ENCODE measurements around the gene TMBIM4.
"Not testable (repeated sequence)": the region's sequence is repeated elsewhere in the genome, so short reads cannot be mapped to it uniquely, and the experiment has no call there.

The TMBIM4 gene

DNA sequence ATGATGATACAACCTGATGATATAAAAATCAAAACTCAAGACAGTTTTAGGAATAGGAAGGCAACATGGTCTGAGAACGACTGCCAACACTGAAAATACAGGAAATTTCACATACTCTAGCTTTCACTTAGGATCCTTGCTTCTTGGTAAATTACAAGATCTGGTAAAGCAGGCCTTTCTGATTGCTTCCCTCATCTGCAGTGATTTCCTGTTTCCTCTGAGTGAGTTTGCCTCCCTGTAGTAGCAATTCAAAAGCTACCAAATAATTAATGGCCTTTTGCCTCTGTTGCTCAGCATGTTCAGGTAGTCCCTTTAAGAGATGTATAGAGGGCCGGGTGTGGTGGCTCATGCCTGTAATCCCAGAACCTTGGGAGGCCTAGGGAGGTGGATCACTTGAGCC is 17.2 kb upstream of the TMBIM4 start:
- DNase-seq (ENCODE audit: low spot score) (no peak), FAIRE-seq (no peak)

DNA sequence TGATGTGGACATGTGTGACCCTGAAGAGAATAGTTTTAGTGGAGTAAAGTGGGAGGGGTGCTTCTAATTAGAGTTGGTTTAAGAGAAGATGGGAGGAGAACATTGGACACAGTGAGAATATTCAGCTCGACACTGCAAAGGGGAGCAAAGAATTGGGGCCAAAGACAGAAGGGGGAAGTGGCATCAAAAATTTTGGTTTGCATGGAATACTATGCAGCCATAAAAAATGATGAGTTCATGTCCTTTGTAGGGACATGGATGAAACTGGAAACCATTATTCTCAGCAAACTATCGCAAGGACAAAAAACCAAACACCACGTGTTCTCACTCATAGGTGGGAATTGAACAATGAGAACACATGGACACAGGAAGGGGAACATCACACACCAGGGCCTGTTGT is 15.0 kb upstream of the TMBIM4 start:
- not testable (repeated sequence) for FAIRE-seq; DNase-seq (ENCODE audit: low spot score)

DNA sequence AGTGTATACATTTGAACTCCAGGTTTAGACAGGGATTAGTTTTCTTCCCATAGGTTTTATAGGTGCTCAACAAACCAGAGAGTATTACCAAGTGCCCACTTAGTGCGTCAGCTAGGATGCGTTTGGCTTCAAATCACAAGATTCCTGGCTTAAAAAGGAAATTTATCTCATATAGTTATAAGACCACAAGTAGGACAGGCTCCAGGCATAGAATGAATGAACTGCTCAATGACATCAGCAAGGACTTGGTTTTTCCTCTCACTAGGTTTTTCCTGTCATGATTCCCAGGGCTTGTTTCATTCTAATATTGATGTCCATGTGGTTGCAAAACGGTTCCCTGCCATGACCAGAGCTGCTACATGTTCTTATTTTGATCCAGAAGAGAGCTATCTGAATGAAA is 13.2 kb upstream of the TMBIM4 start:
- DNase-seq (ENCODE audit: low spot score) (no peak), FAIRE-seq (no peak)

DNA sequence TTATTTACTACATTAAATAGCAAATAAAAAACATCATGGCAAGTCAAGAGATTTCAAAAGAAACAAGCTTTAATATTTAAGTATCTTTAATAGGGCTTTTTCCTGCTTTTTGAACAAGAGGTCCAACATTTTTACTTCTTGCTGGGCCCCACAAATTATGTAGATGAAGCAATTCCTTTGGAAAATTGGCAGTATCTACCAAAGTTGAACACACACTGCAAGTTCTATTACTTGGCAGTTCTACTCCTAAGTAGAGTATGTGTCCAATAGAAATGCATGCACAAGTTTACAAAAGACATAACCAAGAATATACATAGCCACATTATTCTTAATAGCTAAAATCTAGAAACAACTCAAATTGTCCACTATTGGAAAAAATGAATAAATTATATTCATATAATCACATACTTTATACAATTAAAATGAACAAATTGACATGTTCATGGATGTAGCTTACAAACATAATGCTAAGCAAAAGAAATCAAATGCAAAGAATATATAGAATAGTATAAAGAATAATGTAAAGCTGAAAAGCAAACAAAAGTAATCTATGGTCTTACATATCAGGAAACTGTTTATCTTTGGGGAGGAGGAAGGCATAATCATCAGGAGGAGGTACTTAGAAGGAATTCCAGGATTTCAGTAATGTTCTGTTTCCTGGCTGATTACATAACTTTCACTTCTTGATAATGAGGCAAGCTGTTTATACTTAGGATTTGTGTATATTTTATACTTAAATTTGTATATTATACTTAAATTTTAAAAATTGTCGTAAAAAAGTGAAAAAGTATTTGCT is 6.5 kb upstream of the TMBIM4 start:
- FAIRE-seq (no peak), DNase-seq (ENCODE audit: low spot score) (no peak)

DNA sequence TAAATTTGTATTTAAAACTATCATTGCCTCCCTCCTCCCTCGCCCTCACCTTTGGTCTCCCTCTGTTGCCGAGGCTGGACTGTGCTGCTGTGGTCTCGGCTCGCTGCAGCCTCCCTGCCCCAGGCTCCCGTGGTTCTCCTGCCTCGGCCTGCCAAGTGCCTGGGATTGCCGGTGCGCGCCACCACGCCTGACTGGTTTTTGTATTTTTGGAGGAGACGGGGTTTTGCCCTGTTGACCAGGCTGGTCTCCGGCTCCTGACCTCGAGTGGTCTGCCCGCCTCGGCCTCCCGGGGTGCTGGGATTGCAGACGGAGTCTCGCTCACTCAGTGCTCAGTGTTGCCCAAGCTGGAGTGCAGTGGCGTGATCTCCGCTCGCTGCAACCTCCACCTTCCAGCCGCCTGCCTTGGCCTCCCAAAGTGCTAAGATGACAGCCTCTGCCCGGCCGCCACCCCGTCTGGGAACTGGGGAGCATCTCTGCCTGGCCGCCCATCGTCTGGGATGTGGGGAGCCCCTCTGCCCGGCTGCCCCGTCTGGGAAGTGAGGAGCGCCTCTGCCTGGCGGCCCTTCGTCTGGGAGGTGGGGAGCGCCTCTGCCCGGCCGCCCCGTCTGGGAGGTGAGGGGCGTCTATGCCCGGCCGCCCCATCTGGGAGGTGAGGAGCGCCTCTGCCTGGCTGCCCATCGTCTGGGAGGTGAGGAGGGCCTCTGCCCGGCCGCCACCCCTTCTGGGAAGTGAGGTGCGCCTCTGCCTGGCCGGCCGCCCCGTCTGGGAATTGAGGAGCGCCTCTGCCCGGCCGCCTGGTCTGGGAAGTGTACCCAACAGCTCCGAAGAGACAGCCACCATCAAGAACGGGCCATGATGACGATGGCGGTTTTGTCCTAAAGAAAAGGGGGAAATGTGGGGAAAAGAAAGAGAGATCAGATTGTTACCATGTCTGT is 4.9 kb upstream of the TMBIM4 start:
- FAIRE-seq; DNase-seq (ENCODE audit: low spot score): not testable (repeated sequence)

DNA sequence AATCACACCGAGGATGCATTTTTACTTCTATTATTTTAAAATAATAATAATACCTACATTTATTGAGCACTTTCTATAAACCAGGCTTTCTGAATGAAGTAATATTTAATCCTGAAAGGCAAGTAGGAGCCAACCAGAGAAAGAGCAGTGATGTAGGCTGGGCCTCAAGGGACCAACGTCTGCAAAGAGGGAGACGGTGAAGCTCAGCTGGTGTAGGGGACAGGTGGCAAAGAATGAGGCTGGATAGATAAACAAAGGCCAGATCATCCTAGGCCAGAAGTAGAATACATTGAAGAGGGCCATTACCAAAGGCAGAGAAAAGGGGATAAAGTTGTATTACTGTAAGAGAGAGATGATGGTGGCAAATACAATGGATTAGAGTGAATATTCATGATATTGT is 810 bp upstream of the TMBIM4 start:
- DNase-seq (ENCODE audit: low spot score), result no peak
- FAIRE-seq, result no peak

DNA sequence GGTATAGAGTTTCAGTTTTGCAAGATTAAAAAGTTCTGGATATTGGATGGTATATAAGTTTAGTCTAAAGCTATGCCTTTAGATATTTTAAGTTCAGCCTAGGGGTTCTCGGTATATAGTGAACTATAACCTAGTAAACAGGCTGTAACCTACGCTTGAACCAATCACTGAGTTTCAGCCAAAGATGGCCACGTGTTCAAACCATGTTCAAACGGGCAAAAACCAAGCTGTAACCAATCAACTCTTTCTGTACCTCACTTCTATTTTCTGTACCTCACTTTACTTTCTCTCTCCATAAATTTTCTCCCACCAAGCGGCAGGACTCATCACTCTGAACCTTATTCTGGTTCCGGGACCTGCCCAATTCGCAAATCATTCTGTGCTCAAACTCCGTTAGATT is 1.4 kb downstream of the TMBIM4 start:
- no peak for FAIRE-seq

DNA sequence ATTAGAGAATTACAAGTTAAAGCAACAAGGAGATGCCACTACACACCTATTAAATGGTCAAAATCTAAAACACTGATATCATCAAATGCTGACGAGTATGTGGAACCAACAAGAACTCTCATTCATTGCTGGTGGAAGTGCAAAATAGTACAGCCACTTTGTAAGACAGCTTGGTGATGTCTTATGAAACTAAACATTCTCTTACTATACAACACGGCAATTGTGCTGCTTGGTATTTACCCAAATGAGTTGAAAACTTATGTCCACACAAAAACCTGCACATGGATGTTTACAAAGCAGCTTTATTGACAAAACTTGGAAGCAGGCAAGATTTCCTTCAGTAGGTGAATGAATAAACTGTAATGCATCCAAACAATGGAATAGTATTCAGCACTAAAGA is 3.2 kb downstream of the TMBIM4 start:
- FAIRE-seq, result no peak
- no peak for DNase-seq (ENCODE audit: low spot score)

More for the DNA sequence above, 1.4 kb downstream of the TMBIM4 start:
- DNase-seq (ENCODE audit: low spot score), result no peak

DNA sequence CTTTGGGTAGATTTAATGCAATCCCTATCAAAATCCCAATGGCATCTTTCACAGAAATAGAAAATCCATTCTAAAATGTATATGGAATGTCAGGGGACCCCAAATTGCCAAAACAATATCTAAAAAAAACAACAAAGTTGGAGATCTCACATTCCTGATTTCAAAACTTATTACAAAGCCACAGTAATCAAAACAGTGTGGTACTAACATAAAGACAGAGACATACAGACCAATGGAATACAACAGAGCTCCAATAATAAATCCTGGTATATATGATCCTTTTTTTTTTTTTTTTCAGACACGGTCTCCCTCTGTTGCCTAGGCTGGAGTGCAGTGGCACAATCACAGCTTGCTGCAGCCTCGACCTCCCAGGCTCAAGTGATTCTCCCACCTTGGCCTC is 4.7 kb downstream of the TMBIM4 start:
- DNase-seq (ENCODE audit: low spot score) (no peak), FAIRE-seq (no peak)

DNA sequence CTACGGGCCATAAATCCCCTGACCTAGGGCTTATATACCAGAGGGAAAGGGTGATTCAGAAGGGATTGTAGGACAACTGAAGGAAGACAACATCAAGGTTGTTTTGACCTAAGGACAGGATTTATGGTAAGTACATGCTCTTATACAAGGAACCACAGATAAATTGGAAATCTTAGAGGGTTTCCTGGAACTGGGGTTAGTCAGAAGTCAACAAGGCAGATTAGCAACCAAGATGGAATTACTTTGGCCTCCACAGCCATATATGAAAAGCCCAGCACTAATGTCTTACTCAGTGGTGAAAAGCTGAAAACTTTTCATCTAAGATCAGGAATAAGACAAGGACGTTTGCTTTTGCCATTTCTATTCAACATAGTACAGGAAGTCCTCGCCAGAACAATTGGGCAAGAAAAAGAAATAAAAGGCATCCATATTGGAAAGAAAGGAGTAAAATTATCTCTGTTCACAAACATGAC is 5.4 kb downstream of the TMBIM4 start:
- DNase-seq (ENCODE audit: low spot score) (no peak), FAIRE-seq (no peak)

DNA sequence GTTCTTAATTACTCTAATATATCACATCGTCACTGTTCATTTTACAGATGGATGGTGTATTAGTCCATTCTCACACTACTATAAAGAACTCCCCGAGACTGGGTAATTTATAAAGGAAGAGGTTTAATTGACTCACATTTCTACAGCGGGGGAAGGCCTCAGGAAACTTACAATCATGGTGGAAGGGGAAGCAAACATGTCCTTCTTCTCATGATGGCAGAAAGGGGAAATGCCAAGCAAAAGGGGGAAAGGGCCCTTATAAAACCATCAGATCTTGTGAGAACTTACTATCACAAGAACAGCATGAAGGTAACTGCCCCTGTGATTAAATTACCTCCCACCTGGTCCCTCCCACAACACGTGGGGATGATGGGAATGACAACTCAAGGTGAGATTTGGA is 6.5 kb downstream of the TMBIM4 start:
- DNase-seq (ENCODE audit: low spot score) (no peak), FAIRE-seq (no peak)

DNA sequence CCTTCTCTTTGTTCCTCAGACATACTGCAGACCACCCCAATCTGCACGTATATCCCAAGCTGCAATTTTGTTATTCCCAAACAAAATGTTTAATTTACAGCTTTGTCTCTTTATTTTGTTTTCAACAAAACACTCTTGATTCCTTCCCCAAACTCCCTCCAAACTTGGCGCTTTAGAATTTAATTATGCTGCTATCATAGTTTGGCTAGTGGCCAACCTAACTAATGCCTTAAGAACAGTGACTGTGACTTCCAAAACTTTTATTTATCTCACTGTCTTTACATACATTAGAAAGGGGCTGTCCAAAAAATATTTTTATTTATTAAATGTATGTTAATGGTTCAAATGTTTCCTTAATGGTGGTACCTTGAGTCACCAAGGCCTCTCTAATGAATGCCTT is 7.1 kb downstream of the TMBIM4 start:
- no peak for FAIRE-seq
- no peak for DNase-seq (ENCODE audit: low spot score)

DNA sequence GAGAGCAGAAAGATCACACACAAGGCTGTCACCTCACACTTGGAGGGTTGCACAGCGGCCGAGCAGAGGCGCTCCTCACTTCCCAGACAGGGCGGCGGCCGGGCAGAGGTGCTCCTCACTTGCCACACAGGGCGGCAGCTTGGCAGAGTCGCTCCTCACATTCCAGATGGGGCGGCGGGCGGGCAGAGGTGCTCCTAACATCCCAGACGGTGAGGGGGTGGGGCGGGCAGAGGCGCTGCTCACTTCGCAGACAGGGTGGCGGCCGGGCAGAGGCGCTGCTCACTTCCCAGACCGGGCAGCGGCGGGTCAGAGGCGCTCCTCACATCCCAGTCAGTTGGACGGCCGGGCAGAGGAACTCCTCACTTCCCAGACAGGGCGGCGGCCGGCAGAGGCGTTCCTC is 9.1 kb downstream of the TMBIM4 start:
- FAIRE-seq, result no peak

DNA sequence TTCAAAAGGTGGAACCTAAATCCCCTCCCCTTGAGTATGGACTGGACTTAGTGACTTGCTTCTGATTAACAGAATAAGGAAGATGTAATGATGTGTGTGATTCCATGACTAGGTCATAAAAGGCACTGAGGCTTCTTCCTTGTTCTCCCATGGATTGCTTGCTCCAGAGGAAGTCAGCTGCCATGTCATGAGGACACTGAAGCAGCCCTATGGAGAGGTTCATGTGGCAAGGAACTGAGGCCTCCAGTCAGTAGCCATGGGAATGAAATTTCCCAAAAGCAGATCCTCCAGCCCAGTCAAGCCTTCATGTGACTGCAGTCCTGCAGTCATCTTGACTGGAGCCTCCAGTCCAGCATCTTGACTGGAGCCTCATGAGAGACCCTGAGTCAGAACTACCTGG is 10.7 kb downstream of the TMBIM4 start:
- FAIRE-seq (no peak), DNase-seq (ENCODE audit: low spot score) (no peak)

More for the DNA sequence above, 9.1 kb downstream of the TMBIM4 start:
- DNase-seq (ENCODE audit: low spot score), result no peak

DNA sequence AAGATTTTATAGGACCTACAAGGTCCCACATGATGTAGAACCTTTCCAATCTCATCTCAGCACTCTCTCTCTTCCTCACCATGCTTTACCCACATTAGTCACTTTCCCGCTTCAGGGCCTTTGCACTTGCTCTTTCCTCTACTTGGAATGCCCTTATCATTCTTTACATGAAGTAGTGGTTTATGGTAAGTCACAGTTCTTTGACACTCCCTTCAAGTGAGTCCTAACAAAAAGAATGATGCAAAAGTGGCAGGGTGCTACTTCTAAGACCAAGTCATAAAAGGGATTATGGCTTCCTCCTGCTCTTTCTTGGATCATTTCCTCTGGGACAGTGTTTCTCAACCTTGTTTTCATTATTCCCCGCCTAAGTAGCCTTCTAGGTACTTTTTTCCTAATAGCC is 13.1 kb downstream of the TMBIM4 start:
- no peak for DNase-seq (ENCODE audit: low spot score)
- FAIRE-seq, result no peak

DNA sequence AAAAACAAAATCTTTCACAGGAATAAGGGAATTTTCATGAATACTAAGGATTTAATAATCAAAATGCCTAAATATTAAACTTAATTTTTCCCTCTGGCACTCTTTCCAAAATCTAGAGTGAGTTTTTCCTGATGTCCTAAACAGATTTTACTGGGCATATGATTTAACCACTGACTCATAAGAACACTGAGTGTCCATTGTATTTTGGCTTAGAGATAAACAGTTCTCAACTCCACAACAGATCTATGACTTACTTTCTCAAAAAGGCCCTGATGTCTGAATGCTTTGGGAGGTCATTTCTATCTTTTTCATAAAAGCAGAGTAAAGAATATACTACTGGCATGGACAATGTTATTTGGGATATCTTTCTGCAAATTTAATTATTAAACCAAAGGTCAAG is 15.0 kb downstream of the TMBIM4 start:
- FAIRE-seq (no peak), DNase-seq (ENCODE audit: low spot score) (no peak)

DNA sequence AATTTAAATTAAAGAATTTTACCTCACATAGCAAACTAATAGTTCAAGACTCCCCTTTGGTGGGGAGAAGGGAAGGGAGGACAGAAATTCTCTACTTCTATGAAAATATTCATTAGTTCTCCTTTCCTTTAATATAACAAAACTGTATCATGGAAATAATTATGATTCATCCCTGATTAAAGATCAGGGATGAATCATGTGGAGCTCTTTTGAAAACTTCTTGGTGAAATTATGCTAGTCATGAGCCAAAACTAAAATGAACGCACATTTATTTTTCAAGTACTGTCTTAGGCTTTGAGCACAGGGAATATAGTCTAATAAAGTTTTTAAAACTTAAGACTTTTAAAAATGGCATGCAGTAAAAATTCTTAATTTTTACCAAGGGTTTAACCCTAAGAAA is 17.1 kb downstream of the TMBIM4 start:
- DNase-seq (ENCODE audit: low spot score), result no peak
- FAIRE-seq, result no peak

DNA sequence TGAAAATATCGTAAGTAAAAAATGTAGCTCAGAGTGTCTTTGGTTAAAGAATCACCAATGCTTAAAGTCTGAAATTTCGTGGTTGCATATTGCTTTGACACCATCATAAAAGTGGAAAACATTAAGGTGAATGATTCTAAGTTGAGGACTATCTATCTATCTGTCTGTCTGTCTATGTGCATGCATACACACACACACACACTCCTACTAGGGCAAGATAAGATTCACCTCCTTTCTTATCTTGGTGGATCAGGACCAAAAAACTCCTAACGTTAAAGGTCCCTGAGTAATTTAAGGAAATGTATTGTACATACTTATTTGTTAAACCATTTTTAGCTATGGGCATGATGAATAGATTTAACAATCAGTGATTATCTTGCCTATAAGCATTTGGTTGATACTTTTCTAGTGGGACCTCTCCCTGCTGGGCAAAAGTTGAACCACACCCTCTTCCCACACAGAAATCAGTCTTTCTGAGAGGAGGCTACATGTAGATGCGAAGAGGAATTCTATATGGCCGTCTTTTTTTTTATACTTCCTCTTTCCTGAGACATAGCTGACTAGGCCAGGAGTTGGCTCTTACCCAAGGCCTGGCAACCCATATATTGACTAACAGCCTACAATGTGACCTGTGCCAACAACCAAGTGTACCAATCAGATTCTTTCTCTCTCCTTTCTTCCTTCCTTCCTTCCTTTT is 19.9 kb downstream of the TMBIM4 start:
- DNase-seq (ENCODE audit: low spot score), result no peak
- FAIRE-seq, result no peak

DNA sequence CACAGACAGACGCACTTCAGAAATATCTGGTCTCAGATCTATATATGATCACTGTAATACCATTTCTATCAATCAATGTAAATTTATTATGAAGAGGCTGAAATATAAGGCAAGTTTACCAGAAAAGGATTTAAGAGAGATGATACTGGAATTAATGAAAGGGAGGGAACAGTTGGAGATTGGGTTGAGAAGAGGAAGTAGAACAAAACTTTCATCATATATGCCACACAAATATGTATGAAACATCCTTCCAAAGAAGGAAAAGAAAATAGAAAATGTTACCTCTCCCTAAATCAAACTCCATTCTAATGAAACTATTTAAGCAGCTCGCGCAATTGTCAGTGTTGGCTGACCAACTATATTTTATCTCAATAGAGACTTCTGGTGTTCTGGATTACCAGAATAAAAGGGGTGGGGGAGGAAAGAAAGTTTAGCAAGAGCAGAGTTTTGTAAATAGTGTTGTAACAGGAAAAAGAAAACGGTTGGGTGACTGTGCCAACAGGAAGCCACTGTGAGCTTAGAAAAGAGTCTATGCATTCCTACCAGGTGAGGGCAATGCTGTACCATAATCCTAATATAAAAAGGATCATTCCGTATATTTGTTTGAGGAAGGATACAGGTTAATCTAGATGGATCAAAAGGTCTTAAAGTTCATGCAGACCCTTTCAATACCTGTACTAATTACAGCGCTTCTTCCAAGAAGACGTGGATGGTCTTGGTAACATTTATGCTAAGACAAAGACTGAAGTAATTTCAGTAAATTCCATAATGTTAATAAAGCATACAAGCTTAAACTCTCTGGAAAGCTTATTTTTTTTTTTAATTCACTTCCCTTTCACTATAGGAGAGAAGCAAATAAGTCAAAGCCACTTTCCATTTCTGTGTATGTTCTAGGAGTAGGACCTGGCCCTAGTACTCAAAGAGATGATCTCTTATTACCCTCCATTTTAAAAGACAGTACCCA is 24.7 kb downstream of the TMBIM4 start:
- FAIRE-seq, result no peak
- peak; percentile 56 for DNase-seq (ENCODE audit: low spot score)

DNA sequence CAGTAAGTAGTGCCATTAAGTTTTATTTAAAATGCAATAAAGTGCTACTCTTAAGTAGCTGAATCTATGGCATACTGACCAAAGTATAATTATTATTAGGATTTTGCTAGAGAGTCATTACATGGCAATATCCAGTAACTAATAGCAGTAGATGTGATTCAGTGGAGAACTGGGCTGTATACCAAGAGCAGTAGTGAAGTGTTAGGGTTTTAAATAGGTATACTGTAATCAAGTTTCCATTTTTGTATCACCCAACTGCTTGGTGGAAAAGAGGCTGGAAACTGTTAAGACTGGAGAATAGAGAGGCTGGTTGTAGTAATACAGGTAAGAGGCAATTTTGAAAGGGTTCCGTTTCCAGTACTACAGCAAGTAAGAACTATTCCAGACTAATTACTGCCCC is 25.9 kb downstream of the TMBIM4 start:
- no peak for FAIRE-seq
- no peak for DNase-seq (ENCODE audit: low spot score)

DNA sequence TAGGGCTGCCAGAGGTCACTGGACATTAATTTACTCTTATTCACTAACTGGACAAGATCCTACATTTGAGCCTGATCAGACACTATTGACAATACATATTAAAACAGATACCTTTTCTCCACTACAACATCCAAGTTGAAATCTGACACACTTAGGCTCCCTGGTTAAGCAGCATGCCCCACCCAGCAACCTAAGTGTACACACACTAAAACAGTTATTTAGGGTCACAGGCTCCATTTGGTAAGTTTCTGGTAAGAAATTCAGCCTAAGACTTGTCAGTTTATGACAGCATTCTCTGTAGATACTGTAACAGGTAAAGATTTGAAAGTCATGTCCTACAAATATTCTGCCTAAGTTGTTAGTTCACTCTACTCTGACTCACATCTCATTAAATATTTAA is 27.0 kb downstream of the TMBIM4 start:
- FAIRE-seq (no peak), DNase-seq (ENCODE audit: low spot score) (no peak)

Measured in urothelium cell line (cell line).